Neural cell (in vitro differentiated cells): ENCODE measurements around the gene RPL19.
"Not testable (repeated sequence)": the region's sequence is repeated elsewhere in the genome, so short reads cannot be mapped to it uniquely, and the experiment has no call there.

Experiments used
- CTCF ChIP-seq: fragments of 450-650 bp; IDR thresholded peaks from 2 replicates; pipeline ENCODE4 v1.5.1; 2014; ENCODE audit warnings: antibody characterized with exemption, mild to moderate bottlenecking, moderate library complexity; ENCODE audit not compliant: poor library complexity, severe bottlenecking
- EP300 ChIP-seq: fragments of 450-650 bp; conservative IDR thresholded peaks from 2 replicates; pipeline ENCODE4 v1.6.1; 2014; ENCODE audit warnings: antibody characterized with exemption, mild to moderate bottlenecking, moderate library complexity; ENCODE audit not compliant: poor library complexity, severe bottlenecking
- MXI1 ChIP-seq: fragments of 450-650 bp; conservative IDR thresholded peaks from 2 replicates; pipeline ENCODE4 v1.6.1; 2014; ENCODE audit warnings: antibody characterized with exemption, mild to moderate bottlenecking; ENCODE audit not compliant: poor library complexity, severe bottlenecking
- POLR2AphosphoS5 ChIP-seq: IDR thresholded peaks from 2 replicates; pipeline ENCODE4 v1.6.1; 2012
- RAD21 ChIP-seq: fragments of 450-650 bp; conservative IDR thresholded peaks from 2 replicates; pipeline ENCODE4 v1.6.1; 2014; ENCODE audit warnings: antibody characterized with exemption, mild to moderate bottlenecking, moderate library complexity
- REST ChIP-seq: IDR thresholded peaks from 2 replicates; pipeline ENCODE4 v1.6.1; 2012; ENCODE audit warnings: borderline replicate concordance
- TAF1 ChIP-seq: IDR thresholded peaks from 2 replicates; pipeline ENCODE4 v1.6.1; 2012; ENCODE audit warnings: low read depth

- TF ChIP-seq CTCF, REST, RAD21, TAF1, MXI1, POLR2AphosphoS5, EP300: not testable (repeated sequence)
Observed at GRCh38 chr17:39250076-39250475, 50.0 kb downstream of the RPL19 start.
